ENCODE measurements around the gene JAGN1.
A peak's percentile ranks its signal among the peaks of the same experiment; 100 is the strongest.
"Not testable (repeated sequence)": the region's sequence is repeated elsewhere in the genome, so short reads cannot be mapped to it uniquely, and the experiment has no call there.

The JAGN1 gene

DNA sequence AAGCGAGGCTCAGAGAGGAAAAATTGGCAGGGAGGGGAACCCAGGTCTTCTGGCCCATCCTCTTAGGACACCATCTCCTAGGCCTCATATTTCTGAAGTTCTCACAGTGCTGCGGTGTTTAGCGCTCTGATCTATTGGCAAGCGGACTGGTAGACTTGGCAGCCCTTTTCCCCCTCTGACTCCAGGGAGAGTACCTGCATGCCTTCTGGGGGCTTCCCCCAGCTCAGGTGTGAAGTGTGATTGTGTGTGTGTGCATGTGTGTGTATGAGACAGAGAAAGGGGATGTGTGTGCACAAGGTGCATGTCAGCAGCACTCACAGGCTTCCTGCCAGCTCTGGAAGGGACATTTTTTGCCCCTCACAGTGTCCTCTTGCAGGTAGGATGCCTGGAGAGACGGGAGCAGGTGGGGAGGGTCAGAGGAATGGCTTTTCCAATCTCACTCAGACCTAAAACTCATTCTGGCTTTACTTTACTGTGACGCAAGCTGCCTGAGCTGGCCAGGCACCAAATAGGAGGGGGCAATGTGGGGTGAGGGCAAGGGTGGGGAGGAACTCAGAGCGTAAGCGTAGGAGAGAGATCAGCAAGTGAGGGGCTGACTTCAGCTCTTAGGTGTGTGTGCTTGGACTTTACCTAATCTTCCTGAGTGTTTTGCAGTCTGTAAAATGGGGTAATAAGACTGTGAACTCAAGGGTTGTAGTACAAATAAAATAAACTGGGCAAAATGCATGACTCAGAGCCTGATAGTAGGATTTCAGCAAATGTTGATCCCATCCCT is 8.2 kb downstream of the JAGN1 start:
- DNase-seq, result no peak

DNA sequence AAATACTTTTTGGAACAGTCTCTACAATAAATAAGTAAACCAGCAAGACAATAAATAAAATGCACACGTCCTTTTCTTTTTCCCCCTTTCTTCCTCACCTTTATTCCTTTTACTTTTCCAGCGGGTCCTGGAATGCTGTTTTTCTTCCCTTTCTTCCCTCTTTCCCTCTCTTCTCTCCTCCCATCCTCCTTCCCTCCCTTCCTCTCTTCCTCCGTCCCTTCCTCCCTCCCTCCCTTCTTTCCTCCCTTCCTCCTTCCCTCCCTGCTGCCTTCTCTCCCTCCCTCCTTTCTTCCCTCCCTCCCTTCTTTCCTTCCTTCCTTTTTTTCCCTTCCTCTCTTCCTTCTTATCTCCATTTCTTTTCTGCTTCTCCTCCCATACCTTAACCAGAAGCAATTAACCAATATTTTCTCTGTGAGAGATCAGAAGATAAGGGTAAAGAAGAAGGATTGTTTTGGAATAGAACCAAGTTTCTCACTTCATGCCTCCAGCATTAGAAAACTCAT is 8.9 kb downstream of the JAGN1 start:
- DNase-seq, result no peak

DNA sequence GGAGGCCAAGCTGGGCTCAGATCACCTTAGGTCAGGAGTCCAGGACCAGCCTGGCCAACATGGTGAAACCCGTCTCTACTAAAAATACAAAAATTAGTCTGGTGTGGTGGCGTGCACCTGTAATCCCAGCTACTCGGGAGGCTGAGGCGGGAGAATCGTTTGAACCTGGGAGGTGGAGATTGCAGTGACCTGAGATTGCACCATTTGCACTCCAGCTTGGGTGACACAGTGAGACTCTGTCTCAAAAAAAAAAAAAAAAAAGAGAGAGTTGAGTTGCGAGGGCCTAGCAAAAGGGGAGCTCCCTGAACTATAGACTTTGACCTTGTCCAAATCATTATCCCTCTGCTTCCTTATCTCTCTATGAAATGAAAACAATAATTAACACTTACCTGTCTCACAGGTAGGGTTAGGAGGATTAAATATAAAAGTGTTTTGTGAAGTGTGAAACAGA is 10.6 kb downstream of the JAGN1 start:
- DNase-seq, result not testable (repeated sequence)

- DNase-seq, result peak; percentile 53
Observed at GRCh38 chr3:9901967-9902366, 11.6 kb downstream of the JAGN1 start.

GRCh38 chr3:9902372-9903237 is 12.2 kb downstream of the JAGN1 start, which contains the start of gene IL17RE:
IL17RE (plus strand) TSS chr3:9902848; CDS start chr3:9902933, 85 bp downstream.
- no peak for DNase-seq

- no peak for DNase-seq
Observed at GRCh38 chr3:9903238-9903624, 12.8 kb downstream of the JAGN1 start.

DNA sequence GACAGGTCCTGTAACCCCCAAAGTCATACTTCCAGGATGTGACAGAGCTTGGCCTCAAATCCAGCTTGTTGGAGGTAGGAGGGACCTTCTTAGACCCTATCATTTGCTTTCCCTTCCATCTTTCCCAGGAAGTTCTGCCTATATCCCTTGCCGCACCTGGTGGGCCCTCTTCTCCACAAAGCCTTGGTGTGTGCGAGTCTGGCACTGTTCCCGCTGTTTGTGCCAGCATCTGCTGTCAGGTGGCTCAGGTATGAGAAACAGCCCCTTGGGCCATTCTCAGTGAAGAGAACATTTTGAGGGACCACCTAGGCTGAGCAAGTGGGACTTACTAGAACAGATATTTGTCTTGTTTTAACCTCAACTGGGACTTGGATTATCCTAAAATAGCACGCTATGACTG is 13.5 kb downstream of the JAGN1 start:
- no peak for DNase-seq

DNA sequence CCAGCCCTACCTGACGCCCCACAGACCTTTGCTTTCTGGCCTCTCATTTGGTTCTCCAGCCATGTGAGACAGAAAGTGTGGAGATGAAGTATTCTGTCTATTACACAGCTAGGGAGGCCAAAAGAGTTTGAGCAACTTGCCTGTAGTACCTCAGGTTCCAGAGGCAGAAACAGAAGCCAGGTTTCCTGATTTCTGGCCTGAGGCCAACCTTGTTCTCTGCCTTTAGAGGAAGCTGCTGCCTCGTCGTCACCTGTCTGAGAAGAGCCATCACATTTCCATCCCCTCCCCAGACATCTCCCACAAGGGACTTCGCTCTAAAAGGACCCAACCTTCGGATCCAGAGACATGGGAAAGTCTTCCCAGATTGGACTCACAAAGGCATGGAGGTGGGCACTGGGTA is 16.1 kb downstream of the JAGN1 start:
- no peak for DNase-seq

GRCh38 chr3:9908286-9908685 is 17.9 kb downstream of the JAGN1 start:
- DNase-seq, result no peak

- peak; percentile 35 for DNase-seq
Observed at GRCh38 chr3:9909221-9910013, 19.0 kb downstream of the JAGN1 start.

DNA sequence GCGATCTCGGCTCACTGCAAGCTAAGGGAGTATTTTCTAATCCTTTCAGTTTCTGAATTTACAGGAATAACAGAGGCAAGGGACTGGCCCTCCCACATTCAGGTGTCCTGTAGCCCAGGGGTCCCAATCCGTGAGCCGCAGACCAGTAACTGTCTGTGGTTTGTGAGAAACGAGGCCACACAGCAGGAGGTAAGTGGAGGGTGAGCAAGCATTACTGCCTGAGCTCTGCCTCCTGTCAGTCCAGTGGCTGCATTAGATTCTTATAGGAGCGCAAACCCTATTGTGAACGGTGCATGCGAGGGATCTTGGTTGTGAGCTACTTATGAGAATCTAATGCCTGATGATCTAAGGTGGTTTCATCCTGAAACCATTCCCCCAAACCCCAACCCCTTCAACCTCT is 21.5 kb downstream of the JAGN1 start:
- no peak for DNase-seq

- peak; percentile 43 for DNase-seq
Observed at GRCh38 chr3:9912294-9912935, 22.0 kb downstream of the JAGN1 start.

- no peak for DNase-seq
Observed at GRCh38 chr3:9913601-9914000, 23.2 kb downstream of the JAGN1 start.

DNA sequence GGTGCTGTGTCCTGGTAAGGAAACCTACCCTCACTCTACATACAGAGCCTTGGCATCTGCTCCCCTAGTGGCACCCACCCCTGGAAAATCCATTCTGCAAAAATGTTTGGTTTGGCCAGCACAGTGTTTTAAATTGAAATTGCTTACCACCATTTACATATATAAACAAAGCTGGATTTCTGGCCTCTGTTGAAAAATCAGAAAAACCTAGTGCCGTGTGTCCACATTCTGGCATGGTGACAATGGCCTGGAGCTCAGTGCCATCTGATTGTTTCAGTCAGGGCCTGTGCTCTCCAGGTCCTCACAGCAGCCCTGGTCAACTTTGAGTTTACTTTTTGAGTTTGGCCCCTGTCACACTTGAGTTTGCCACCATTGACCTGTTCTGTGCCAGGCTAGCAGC is 23.6 kb downstream of the JAGN1 start:
- DNase-seq, result no peak

GRCh38 chr3:9914559-9915253 is 24.3 kb downstream of the JAGN1 start:
- no peak for DNase-seq

- DNase-seq, result no peak
Observed at GRCh38 chr3:9915254-9916141, 25.1 kb downstream of the JAGN1 start.

GRCh38 chr3:9916346-9916733 is 25.9 kb downstream of the JAGN1 start:
- no peak for DNase-seq

DNA sequence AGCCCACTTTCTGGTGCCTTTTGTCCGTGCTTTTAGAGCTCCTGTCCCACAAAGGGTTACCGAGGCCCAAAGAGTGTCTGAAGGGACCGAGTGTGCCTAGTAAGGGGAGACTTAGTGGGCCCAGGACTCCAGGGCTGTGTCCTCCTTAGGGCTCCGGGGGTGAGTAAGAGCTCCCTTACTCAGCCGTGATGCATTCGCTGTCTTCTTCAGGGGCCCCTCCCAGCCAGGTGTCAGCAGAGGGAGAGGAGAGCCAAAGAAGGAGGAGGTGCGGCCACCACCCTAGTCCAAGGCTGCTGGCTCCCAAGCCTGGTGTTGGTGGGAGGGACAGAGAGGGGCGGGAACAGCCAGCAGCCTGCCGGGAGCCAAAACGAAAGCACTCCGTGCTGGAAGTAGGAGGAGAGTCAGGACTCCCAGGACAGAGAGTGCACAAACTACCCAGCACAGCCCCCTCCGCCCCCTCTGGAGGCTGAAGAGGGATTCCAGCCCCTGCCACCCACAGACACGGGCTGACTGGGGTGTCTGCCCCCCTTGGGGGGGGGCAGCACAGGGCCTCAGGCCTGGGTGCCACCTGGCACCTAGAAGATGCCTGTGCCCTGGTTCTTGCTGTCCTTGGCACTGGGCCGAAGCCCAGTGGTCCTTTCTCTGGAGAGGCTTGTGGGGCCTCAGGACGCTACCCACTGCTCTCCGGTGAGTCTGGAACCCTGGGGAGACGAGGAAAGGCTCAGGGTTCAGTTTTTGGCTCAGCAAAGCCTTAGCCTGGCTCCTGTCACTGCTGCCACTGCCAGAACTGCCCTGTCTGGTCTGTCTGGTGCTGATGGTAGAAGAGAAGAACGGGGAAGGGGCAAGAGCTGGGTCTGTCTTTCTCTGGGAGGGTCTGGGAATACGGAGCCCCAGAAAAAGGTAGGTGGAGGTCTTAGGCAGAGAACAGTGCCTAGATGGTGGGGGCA is 26.6 kb downstream of the JAGN1 start, which contains the start of gene IL17RC:
IL17RC (plus strand) TSS at position 365 of the 947 bp plus-strand sequence; CDS start at position 583, 218 bp downstream.
- DNase-seq, result no peak

DNA sequence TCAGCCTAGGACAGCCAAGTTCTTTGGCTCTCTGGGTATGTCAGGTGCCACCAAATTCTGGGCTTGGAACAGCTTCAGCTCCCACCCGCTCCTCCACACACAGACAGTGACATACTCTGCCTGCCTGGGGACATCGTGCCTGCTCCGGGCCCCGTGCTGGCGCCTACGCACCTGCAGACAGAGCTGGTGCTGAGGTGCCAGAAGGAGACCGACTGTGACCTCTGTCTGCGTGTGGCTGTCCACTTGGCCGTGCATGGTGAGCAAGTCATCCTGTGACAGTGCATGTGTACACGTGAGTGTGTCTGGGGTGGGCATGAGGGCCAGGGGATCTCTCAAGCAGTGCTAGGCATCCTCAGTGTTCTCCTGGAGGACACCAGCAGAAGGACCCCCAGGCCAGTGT is 27.4 kb downstream of the JAGN1 start:
- no peak for DNase-seq
